Superior temporal gyrus (tissue), 1 donor: ENCODE data around the gene CENPF.

Experiments used
- DNase-seq: peaks from one replicate; pipeline ENCODE4 v3.0.0-alpha.2; 2016; ENCODE audit errors: extremely low spot score

Gene CENPF

DNA sequence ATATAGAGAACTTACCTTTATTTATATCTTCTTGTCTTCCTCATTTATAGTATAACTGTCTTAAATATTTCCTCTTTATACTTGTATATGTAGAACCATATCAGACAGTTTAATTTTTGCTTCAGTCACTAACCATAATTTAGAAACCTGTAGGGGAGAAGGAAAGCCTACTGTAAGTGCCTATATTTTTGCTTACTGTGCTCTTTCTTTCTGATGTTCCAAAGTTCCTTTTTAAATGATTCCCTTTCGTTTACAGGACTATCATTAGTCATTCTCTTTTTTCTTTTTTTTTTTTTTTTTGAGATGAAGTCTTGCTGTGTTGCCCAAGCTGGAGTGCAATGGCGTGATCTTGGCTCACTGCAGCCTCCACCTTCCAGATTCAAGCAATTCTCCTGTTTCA, 109.7 kb downstream of the CENPF start:
- no peak for DNase-seq
